HG03378 (cell line): ENCODE data around the gene ALCAM.

Source experiments
- ATAC-seq: cut with Tn5 transposase; IDR thresholded peaks from one replicate; pipeline ENCODE4 v1.9.1; 2021; ENCODE audit warnings: mild to moderate bottlenecking, moderate library complexity; ENCODE audit not compliant: unreplicated experiment

The ALCAM gene

DNA sequence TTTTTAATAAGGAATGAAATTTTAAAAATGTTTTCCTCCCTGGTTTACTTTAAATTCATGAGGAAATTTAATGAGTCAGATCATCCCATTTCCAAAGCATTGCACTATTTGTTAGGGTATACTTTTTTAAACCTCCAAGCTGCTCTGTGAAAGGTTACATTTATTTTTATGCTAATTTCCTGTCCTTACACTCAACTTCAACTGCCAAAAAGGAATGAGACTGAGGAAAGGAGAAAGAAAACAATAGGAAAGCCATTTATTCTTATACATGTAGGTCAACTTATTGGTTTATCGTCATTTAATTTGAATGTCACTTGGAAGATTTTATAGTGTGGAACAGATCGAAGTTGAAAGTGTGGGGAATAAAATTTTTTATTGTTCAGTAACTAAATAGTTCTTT is 104.1 kb downstream of the ALCAM start:
- no peak for ATAC-seq

DNA sequence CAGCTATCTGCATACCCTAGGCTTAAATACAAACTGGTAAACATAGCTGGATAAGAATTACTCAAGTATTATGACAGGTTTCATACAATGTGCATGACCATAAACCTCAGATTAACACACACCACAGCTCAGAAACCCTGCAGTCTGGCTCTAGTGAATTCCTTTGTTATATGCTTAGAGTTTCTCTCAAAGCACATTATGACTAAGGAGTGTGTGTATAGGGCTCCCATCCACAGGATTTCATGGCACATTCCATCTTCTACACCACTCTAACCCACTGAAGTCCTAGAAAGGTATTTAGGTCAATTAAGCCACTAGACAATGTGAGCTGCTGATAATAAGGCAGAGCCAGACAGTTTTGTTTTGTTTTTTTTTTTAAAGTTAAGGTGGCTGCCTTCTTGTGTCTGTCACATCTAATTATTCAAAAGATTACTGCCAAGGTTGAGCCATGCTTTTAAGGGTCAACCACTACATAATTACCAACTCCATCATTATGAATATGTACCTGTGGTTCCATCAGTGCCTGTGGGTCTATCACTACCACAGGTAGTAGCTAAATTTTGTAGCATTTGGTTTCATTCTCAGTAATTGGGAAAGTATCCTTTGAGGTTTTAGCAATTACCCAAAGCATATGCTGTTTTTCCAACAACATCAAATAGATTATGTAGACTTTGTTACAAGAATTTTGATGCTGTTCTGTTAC is 107.0 kb downstream of the ALCAM start:
- ATAC-seq = peak; percentile 65

DNA sequence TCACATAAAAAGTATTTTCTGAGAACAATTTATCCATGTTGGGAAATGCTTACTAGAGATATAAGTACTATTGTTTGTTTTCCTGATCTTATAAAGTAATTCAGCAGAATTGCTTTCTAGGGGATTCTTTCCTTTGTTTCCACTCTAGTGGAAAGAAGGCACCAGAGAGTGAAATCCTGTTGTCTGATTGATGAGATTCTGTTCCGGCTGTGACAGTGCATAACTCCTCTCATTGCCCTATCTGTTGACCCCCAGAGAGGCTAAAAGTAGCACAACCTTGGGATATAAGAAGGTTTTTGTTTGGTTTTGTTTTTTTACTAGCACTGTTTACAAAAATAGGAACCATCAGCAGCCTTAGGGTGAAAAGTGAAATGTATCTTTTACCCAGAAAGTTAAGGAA is 114.1 kb downstream of the ALCAM start:
- ATAC-seq = no peak

DNA sequence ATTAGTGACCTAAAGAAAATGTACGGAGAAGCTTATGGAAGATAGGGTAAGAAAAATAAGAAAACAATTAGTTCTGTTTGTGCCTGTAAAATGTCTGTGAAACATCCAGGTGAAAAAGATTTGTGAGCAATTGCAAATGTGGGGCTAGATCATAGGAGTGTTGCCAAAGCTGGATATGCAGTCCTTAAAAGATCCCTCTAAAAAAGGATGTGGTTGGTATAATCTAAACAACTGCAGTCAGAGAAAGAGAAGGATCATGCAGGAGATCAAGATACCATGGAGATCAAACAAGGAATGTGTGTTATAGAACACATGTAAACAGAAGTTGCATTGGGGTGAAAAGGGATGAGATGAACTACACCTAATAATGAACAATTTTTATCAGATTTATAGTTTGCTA is 116.8 kb downstream of the ALCAM start:
- ATAC-seq = no peak

DNA sequence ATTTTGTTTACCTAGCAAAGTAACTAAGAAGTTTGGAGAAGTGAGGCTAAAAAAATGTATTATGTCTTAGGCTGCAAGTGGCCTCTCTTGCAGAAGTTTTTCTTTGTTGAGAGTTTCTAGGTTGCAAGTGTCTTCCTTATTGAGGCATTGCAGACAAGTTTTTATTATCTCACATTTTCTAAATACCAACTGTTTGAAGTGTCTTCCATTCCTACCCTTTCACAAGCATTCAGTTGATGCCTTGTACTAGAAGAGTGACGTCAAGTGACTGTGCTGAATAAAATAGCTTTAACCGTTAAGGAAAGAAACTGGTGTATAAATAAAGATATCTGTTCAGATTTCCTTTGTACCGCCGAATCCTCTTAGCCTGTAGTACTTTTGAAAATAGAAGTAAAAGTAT is 123.3 kb downstream of the ALCAM start:
- no peak for ATAC-seq

DNA sequence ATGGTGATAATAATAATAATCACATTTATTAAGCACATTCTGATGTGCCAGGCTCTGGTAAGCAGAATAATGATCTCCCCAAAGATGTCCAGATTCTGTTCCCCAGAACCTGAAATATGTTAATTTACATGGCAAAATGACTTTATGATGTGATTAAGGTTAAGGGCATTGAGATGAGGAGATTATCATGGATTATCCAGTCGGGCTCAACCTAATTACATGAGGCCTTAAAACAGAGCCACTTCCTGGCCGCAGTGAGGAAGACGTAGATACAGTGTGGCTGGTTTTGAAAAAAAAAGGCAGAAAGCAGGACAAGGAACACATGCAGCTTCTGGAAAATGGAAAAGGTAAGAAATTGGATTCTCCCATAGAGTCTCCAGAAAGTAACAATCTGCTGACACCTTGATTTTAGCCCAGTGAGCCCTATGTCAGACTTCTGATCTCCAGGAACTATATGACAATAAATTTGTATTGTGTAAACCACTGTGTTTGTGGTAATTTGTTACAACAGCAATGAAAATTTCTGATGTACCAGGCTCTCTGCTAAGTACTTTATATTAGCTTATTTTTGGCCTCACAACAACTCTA is 126.7 kb downstream of the ALCAM start:
- no peak for ATAC-seq

DNA sequence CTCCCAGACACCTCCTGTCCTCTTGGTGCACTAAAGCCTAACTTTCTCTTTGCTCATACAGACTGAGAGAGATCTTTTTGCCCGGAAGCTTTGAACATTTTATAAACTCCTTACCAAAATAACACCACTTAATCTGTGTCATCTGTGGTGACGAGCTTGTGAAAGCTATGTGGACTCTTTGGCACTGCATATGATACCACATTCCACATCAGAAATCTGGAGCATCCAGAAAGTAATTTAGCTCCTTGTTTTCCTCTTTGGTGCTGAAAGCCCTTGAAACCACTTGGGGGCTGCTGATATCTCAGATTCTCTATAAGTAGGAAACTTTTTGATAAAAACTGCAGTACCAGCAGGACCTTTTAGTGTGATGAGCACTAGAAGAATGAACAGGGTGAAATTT is 128.3 kb downstream of the ALCAM start:
- ATAC-seq = no peak

DNA sequence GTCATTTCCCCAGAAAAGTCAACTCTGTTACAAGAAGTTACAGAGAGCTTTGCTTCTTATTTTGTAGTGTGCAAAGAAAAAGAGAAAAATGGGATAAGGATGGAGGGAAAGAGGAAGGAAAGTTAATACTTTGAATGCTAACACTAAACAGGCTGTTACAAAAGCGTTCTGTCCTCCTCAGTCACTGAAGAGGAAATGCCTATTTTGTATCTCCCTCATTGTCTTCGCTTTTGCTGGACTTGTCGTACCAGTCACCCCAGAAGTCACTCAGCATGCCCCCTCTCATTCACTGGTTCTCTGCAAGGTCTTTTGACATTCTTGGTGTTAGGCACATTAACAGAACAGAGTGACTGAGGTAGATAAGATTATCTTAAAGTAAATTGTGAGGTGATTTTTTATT is 129.6 kb downstream of the ALCAM start:
- ATAC-seq = no peak

DNA sequence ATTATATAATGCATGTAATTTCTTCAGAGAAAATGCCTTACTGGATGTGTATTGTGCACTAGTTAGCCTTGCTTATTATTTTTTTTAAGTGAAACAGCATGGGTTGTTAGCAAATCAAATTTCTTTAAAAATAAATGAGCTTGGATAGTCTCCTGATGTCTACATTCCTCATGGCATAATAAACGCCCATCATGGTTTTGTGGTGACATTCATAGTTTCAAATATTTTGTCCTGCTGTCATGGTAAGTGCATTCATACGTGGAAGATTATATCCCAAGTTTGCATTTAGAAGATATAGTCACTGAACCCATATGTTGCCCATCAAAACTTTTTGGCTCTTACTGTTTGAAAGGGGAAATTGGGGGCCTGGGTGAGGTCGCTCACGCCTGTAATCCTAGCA is 130.7 kb downstream of the ALCAM start:
- ATAC-seq = no peak

DNA sequence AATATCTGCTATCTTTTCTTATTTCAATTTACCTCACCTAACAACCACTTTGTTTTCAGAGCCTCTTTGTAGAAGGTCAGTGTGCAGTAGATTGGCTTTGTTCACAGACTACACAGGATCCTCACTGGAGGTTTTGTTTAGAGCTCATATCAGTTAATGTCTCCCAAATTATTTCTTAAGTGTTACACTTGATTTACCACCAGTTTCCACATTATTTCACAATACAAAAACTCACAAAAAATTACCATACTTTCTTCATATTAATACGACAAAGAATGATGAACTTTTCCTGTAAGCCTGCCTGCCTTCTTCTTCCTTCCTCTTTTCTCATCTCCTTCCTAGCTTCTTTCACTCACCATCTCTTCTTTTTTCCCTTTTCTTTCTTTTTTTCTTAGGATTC is 133.3 kb downstream of the ALCAM start:
- ATAC-seq = no peak

DNA sequence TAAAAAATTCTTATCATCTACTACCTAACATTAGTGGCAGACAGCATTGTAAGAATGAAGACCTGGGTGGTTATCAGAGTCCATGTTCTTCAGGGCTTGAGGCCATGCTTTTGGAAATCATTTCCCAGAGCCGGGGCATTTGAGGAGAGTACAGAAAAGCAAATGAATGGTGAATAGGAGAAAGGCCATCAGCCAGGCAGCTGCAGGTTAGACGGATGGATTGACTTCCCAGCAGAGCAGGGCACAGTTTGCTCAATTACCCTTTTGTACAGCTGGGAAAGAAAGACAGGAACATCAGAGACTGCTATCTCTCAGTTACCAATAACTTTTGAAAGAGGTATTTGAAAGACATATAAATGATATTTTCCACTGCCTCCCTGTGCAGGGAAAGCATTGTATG is 135.6 kb downstream of the ALCAM start:
- no peak for ATAC-seq

DNA sequence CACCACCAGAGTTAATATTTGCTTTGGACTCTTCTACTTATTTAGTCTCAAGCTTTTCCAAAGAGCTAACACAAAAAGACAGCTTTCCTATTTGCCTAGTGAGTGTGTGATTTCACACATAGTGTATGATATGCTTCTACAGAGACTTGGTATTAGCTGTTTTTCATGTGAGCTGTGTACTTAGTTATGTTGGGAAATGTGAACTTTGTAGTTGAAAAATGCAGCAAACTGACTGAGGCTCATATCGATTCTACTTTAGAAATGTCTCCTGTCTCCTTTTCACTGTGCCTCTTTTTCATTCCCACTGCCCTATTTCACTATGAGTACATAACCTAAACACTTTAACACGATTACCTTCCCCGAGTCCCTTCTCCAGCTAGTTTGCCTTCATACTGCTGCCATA is 136.5 kb downstream of the ALCAM start:
- ATAC-seq = no peak

DNA sequence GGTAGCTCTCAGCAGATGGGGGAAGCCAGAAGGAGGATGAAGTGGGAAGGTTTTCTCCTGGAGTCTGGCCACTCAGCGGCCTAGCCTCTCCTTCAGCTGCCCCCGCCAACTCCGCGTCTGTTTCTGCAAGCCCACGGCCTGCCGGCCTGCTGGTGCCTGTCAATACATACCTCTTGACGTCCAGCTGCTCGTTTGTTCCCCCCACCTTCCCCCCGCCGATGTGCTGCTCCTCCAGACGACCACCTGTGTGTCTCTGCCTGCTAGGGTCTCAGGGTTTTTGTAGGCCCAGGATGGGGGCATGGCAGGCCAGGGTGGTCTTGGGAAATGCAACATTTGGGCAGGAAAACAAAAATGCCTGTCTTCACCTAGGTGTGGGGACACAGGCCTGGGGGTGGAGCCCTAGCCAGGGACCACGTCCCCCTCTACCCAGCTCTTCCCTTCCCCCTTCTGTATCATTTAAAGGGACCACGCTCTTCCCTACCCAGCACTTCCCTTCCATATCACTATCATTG is 137.8 kb downstream of the ALCAM start:
- no peak for ATAC-seq

DNA sequence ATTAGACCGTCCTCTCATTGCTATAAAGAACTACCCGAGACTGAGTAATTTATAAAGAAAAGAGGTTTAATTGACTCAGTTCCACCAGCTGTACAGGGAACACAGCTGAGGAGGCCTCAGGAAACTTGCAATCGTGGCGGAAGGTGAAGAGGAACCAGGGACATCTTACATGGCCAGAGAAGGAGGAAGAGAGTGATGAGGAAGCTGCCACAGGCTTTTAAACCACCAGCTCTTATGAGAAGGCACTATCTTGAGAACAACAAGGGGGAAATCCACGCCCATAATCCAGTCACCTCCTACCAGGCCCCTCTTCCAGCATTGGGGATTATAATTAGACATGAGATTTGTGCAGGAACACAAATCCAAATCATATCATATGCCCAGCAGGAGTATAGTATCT is 138.5 kb downstream of the ALCAM start:
- ATAC-seq = no peak

DNA sequence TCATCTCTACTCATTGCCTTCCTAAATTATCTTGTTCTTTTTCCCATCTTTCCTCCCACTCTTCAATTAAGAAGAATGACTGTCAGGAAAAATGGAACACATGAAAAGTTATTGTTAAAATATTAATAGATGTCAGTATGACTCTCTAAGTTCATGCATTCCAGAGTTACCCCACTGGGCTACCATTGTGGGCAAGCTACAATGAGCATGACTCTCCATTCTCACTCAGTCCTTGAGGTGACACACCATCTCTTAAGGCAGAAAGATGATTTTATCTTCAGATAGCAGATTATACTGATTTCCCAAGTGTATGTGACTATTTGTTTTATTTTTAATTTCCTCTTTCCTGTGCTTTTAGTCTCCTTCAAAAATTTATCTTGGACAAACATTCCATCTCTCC is 144.3 kb downstream of the ALCAM start:
- ATAC-seq = no peak

DNA sequence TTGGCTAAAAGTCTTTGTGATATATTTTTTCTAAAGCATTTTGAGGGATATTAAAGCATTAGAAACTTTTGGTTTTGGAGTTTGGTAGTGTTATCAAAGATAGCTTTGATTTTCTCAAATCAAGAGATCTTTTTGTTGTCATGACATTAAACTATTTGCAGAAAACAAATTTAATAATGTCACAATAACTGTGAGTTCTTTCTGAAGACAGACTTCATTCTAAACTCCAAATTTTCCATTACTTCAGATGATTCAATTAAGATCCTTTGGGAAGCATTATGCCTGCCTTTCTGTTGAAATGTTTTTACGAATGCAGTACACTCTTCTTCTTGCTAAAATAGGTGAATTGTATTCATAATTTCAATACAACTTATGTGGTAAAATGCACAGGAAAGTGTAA is 145.4 kb downstream of the ALCAM start:
- no peak for ATAC-seq

DNA sequence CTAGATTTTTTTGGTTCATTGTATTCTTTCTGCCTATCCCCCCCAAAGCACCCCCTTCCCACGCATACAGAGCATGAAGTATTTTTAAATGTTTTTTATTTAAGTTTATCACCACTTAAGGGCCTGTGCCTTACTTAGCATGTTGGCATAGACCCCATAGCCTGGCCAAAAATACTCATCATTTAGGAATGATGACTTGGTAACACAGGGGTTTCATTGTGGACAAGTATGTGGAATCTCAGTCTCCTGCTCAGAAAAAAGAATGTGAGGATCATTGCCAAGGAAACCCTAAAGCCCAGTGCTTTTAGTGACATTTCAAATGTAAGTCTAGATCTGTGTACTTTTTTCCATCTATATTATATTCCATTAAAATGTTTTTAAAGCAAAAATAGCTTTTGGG is 146.3 kb downstream of the ALCAM start:
- no peak for ATAC-seq

DNA sequence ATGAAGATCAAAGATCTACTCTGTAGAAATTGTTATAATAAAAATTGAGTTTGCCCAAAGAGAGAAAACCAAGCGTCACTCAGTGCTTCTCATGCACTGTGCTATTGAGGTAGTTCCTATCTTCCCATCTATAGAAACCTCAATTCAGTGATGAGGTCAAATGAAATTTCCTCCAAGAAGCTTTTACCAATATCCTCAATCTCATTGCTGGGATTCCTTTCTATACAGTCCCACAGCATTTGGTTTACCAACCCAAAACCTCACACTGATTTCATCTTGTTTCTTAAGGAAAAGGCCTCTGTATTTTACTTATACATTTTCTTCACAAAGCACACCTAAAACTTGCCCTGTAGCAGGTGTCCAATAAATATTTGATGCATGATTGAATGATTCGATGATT is 147.2 kb downstream of the ALCAM start:
- no peak for ATAC-seq

DNA sequence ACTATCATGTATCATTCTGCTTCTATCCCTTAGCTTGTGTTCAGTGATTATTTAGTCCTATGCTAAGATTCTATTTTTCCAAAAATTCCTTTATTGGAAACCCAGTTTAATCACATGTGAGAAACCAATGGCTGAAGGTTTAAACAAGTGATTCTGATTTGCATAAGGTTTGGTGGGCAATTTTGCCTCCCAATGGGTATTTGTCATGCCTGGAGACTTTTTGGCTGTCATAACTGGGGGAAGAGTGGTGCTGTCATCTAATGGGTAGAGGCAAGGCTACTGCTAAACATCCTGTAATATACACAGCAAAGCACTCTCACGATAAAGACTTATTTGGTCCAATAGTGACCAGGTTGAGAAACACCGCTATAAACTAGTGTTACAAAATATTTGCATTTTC is 148.7 kb downstream of the ALCAM start:
- ATAC-seq = no peak

DNA sequence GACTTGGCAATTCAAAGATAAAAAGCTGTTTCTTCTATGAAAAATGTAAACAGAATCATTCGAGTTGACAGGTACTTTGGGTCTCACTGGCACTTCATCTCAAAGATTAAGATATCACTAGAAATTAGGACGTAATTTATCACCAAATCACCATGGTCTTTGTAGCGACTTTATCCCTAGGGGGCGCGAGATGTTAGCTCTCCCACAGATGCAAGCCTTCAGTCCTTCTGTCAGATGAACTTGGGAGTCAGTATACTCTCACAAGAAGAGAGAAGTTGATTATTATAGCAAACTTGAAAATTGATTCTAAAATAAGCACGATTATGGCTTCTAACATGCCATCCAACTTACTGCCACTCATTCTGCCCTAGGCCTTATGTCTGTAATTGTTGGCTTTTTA is 150.3 kb downstream of the ALCAM start:
- ATAC-seq = no peak

DNA sequence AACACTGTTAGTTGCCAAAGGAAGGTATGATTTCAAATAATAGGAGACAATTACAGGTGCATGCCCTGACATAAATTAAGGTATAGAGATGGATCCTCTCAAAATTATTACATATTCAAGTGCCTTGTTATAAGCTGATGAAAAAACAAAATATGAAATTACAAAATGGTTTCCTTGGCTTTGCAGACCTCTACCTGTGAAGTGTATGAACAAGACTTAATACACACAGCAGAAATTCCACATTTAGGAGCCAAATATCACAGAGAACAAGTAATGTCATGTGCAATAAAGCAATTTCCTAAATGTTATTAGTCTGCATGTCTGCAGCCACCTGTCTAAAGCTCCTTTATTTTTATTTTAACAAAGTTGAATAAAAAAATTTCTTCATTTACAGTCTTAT is 151.5 kb downstream of the ALCAM start:
- ATAC-seq = no peak

DNA sequence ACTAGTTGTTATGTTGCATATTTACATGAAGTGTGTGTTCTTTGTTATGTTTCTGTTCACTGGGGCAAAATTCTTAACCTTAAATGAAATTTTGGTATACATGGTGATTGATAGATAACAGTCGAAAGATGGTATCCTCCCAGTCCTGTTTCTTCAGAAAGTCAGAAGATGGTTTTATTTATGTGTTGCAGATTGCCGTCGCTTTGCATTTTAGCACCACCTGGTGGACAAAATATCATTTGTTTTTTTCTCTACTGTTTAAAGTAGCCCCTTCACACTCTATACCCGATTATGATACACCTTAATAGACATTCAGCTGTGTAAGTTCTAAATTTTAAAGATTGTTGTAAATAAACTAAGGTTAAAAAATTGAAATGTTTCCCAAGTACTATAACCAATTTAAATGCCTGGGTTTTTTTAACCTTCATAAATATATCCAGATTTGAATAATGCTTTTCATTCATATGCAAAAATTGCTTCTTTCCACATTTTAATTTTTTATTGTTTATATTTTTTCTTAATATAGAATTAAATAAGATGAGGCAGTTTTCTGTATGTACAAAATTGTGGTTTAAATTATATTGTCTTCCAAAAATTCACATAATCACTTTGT is 152.2 kb downstream of the ALCAM start:
- peak; percentile 91 for ATAC-seq
